HepG2 (cell line): ENCODE results near the gene ASB3. TPM values are rescaled to one million over a fixed set of nuclear protein-coding genes. Genes with fewer than 3 reads are reported as not detected.

ENCODE experiments used
- ATM ChIP-seq: fragments of 450-650 bp; IDR thresholded peaks from 2 replicates; pipeline ENCODE4 v1.7.1; 2017; ENCODE audit warnings: mild to moderate bottlenecking, borderline replicate concordance
- ERF ChIP-seq: IDR thresholded peaks from 2 replicates; pipeline ENCODE4 v1.6.1; 2018; ENCODE audit warnings: missing biosample characterization, missing genetic modification reagents
- LCORL ChIP-seq, 2 experiments: fragments of 450-650 bp in 1 of 2; sonication (generic) in 1 of 2; formaldehyde crosslinking in 1 of 2; IDR thresholded peaks; 2 replicates each; pipeline versions ENCODE4 v1.5.0 to v1.6.1; 2017 to 2020; ENCODE audit warnings: antibody characterized with exemption in 1 of 2, missing genetic modification reagents in 1 of 2
- MEIS2 ChIP-seq: sonication (generic); formaldehyde crosslinking; IDR thresholded peaks from 2 replicates; pipeline ENCODE4 v1.9.0; 2021; ENCODE audit warnings: mild to moderate bottlenecking, missing genetic modification reagents
- MXD1 ChIP-seq: sonication (generic); formaldehyde crosslinking; IDR thresholded peaks from 2 replicates; pipeline ENCODE4 v1.4.0; 2020; ENCODE audit warnings: mild to moderate bottlenecking, missing genetic modification reagents
- NCOA5 ChIP-seq: sonication (generic); formaldehyde crosslinking; IDR thresholded peaks from 2 replicates; pipeline ENCODE4 v1.4.0; 2020; ENCODE audit warnings: missing genetic modification reagents
- NRL ChIP-seq: sonication (generic); formaldehyde crosslinking; IDR thresholded peaks from 2 replicates; pipeline ENCODE4 v1.5.0; 2020; ENCODE audit warnings: missing genetic modification reagents, mild to moderate bottlenecking, moderate library complexity, borderline replicate concordance
- PHF21A ChIP-seq: sonication (generic); formaldehyde crosslinking; IDR thresholded peaks from 2 replicates; pipeline ENCODE4 v1.5.0; 2020; ENCODE audit warnings: mild to moderate bottlenecking, missing genetic modification reagents
- RFX3 ChIP-seq: IDR thresholded peaks from 2 replicates; pipeline ENCODE4 v1.6.1; 2016; ENCODE audit warnings: missing biosample characterization, missing genetic modification reagents
- TGIF2 ChIP-seq: IDR thresholded peaks from 2 replicates; pipeline ENCODE4 v1.6.1; 2016; ENCODE audit warnings: control low read depth, missing compliant biosample characterization
- ZBTB3 ChIP-seq: sonication (generic); formaldehyde crosslinking; IDR thresholded peaks from 2 replicates; pipeline ENCODE4 v1.4.0; 2020; ENCODE audit warnings: low read depth, mild to moderate bottlenecking, moderate library complexity, missing genetic modification reagents, borderline replicate concordance
- ZBTB33 ChIP-seq: sonication (generic); formaldehyde crosslinking; IDR thresholded peaks from 2 replicates; pipeline ENCODE4 v1.4.0; 2020; ENCODE audit warnings: missing genetic modification reagents
- ZBTB46 ChIP-seq: sonication (generic); formaldehyde crosslinking; IDR thresholded peaks from 2 replicates; pipeline ENCODE4 v1.4.0; 2020; ENCODE audit warnings: mild to moderate bottlenecking, missing genetic modification reagents, borderline replicate concordance
- ZMAT5 ChIP-seq: sonication (generic); formaldehyde crosslinking; IDR thresholded peaks from 2 replicates; pipeline ENCODE4 v1.5.0; 2020; ENCODE audit warnings: mild to moderate bottlenecking, low read depth, missing genetic modification reagents, borderline replicate concordance
- ZNF431 ChIP-seq: sonication (generic); formaldehyde crosslinking; IDR thresholded peaks from 2 replicates; pipeline ENCODE4 v1.9.0; 2022; ENCODE audit warnings: missing genetic modification reagents, low read depth, mild to moderate bottlenecking, borderline replicate concordance
- ZNF672 ChIP-seq: sonication (generic); formaldehyde crosslinking; IDR thresholded peaks from 2 replicates; pipeline ENCODE4 v1.8.1; 2022; ENCODE audit warnings: missing genetic modification reagents
- ZNF816 ChIP-seq: sonication (generic); formaldehyde crosslinking; IDR thresholded peaks from 2 replicates; pipeline ENCODE4 v1.8.0; 2022; ENCODE audit warnings: missing genetic modification reagents, mild to moderate bottlenecking, borderline replicate concordance
- polyA plus RNA-seq, 8 experiments: library from polyadenylated mRNA; depleted of rRNA in 3 of 8; stranded (reverse) in 7 of 8; unstranded in 1 of 8; fragments of >200 nt; fragmentation: Illumina TruSeq in 4 of 8; extraction: Trizol in 4 of 8; gene quantifications; 2 replicates each; pipeline versions ENCODE4 v1.2.1 to v1.2.3, GENCODE V29; 2011 to 2016; ENCODE audit warnings: low read depth in 4 of 8, missing spikeins in 1 of 8, mixed read lengths in 1 of 8; ENCODE audit not compliant: insufficient read depth in 1 of 8
- total RNA-seq, 5 experiments: library from RNA; depleted of rRNA; stranded (reverse); fragments of >200 nt; fragmentation: Illumina TruSeq; extraction: Trizol; gene quantifications; 2 replicates each; pipeline ENCODE4 v1.2.3, GENCODE V29; 2016; ENCODE audit warnings: low read depth in 1 of 5
- TF ChIP-seq, protein P1 (sequence below): IDR thresholded peaks from 2 replicates; pipeline ENCODE4 v1.6.1; 2016; ENCODE audit warnings: missing compliant biosample characterization, missing genetic modification reagents, borderline replicate concordance
- TF ChIP-seq, protein P2 (sequence below): sonication (generic); formaldehyde crosslinking; IDR thresholded peaks from 2 replicates; pipeline ENCODE4 v1.5.0; 2020; ENCODE audit warnings: mild to moderate bottlenecking, missing genetic modification reagents
- TF ChIP-seq, protein P3 (sequence below): sonication (generic); formaldehyde crosslinking; IDR thresholded peaks from 2 replicates; pipeline ENCODE4 v1.4.0; 2020; ENCODE audit warnings: missing genetic modification reagents, low read depth, mild to moderate bottlenecking, borderline replicate concordance

Gene ASB3
- total and polyA plus RNA-seq, 2 of the 13 experiments (the other 11 are each of a cell fraction or from before 2014, with no cell fraction given): 40.1 to 41.8 TPM

GRCh38 chr2:53767405-53768241 is 19.1 kb downstream of the ASB3 start, which contains the start of gene CHAC2 (continued):
- TF ChIP-seq ZNF672: no peak
- TF ChIP-seq ERF (CRISPR knock-in tag): peak; percentile 20; the same call in 1 of the 2 replicates
- no peak for TF ChIP-seq LCORL (IDR thresholded peaks at IDR 0.05)
- TF ChIP-seq LCORL (CRISPR knock-in tag; IDR thresholded peaks at IDR 0.05): no peak
- no peak; the same call in 1 of the 2 replicates for TF ChIP-seq NRL (CRISPR knock-in tag)
- TF ChIP-seq NCOA5 (CRISPR knock-in tag): no peak
- no peak for TF ChIP-seq ZNF431 (CRISPR knock-in tag)
- TF ChIP-seq ZMAT5 (CRISPR knock-in tag): no peak
- no peak for TF ChIP-seq ZBTB3 (CRISPR knock-in tag)
- no peak for TF ChIP-seq MXD1 (CRISPR knock-in tag)
- no peak for TF ChIP-seq ZBTB33 (CRISPR knock-in tag)
- no peak for TF ChIP-seq ZBTB46 (CRISPR knock-in tag)
- TF ChIP-seq, protein P1, sequence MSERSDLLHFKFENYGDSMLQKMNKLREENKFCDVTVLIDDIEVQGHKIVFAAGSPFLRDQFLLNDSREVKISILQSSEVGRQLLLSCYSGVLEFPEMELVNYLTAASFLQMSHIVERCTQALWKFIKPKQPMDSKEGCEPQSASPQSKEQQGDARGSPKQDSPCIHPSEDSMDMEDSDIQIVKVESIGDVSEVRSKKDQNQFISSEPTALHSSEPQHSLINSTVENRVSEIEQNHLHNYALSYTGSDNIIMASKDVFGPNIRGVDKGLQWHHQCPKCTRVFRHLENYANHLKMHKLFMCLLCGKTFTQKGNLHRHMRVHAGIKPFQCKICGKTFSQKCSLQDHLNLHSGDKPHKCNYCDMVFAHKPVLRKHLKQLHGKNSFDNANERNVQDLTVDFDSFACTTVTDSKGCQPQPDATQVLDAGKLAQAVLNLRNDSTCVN: no peak
- no peak for TF ChIP-seq ATM
- TF ChIP-seq, protein P2, sequence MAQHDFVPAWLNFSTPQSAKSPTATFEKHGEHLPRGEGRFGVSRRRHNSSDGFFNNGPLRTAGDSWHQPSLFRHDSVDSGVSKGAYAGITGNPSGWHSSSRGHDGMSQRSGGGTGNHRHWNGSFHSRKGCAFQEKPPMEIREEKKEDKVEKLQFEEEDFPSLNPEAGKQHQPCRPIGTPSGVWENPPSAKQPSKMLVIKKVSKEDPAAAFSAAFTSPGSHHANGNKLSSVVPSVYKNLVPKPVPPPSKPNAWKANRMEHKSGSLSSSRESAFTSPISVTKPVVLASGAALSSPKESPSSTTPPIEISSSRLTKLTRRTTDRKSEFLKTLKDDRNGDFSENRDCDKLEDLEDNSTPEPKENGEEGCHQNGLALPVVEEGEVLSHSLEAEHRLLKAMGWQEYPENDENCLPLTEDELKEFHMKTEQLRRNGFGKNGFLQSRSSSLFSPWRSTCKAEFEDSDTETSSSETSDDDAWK (CRISPR knock-in tag): no peak
- no peak for TF ChIP-seq RFX3 (CRISPR knock-in tag)
- TF ChIP-seq, protein P3, sequence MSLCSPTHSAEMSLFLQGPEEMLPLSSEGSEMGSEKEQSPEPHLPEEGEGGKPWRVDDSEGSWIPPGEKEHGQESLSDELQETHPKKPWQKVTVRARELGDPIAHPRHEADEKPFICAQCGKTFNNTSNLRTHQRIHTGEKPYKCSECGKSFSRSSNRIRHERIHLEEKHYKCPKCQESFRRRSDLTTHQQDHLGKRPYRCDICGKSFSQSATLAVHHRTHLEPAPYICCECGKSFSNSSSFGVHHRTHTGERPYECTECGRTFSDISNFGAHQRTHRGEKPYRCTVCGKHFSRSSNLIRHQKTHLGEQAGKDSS (CRISPR knock-in tag): no peak
- TF ChIP-seq PHF21A (CRISPR knock-in tag): peak; percentile 94
- TF ChIP-seq ZNF816 (CRISPR knock-in tag): peak; percentile 55; the same call in 1 of the 2 replicates
- TF ChIP-seq MEIS2 (CRISPR knock-in tag): no peak; the same call in 1 of the 2 replicates
- 0 out of 2 replicates have a peak, but pooled peaks have one; percentile 33 for TF ChIP-seq TGIF2 (CRISPR knock-in tag)
